PC-9 (cell line): ENCODE results near the gene RO60. TPM values are rescaled to one million over a fixed set of nuclear protein-coding genes. Genes with fewer than 3 reads are reported as not detected.

ENCODE experiments used
- BruUV-seq: library from RNA; stranded (reverse); fragments of 400-500 nt; replicated peaks from 2 replicates; lab custom pipeline; 2021; lab: Mats Ljungman, UMichigan
- CTCF ChIA-PET: fragments of 300-600 bp; sonication (Branson Sonifier 250); formaldehyde crosslinking; loops from one replicate; lab custom pipeline; 2022; ENCODE audit warnings: antibody characterized with exemption; lab: Charles Lee
- POLR2A ChIA-PET: fragments of 300-600 bp; sonication (Branson Sonifier 250); formaldehyde crosslinking; loops from one replicate; lab custom pipeline; 2022; ENCODE audit warnings: antibody characterized with exemption; ENCODE audit not compliant: unreplicated experiment; lab: Charles Lee
- DNase-seq, 2 experiments: peaks; one replicate each; pipeline versions ENCODE4 v3.0.0 to v3.0.0-alpha.2; 2015 to 2022; ENCODE audit warnings: mixed read lengths in 1 of 2
- H2AFZ ChIP-seq: fragments of 200-600 bp; sonication (generic); 2 replicates; pipeline ENCODE4 v1.8.1; 2017; ENCODE audit warnings: antibody characterized with exemption
- H3F3A ChIP-seq: fragments of 200-600 bp; sonication (generic); 2 replicates; pipeline ENCODE4 v1.8.1; 2017; ENCODE audit warnings: antibody characterized with exemption, mild to moderate bottlenecking, low read depth; ENCODE audit not compliant: insufficient read depth
- H3K27ac ChIP-seq: fragments of 200-600 bp; sonication (generic); 2 replicates; pipeline ENCODE4 v1.6.1; 2016; ENCODE audit warnings: mixed run types
- H3K27me3 ChIP-seq: fragments of 200-600 bp; sonication (generic); 2 replicates; pipeline ENCODE4 v1.6.1; 2016; ENCODE audit warnings: low read depth, mixed run types; ENCODE audit not compliant: insufficient read depth
- H3K36me3 ChIP-seq: fragments of 200-600 bp; sonication (generic); 2 replicates; pipeline ENCODE4 v1.6.1; 2016; ENCODE audit warnings: low read depth, mixed run types
- H3K4me1 ChIP-seq: fragments of 200-600 bp; sonication (generic); replicated peaks from 2 replicates; pipeline ENCODE4 v1.6.1; 2016; ENCODE audit warnings: mixed run types; ENCODE audit not compliant: insufficient read depth
- H3K4me2 ChIP-seq: fragments of 200-600 bp; sonication (generic); 2 replicates; pipeline ENCODE4 v1.6.1; 2017; ENCODE audit warnings: mixed run types
- H3K4me3 ChIP-seq: fragments of 200-600 bp; sonication (generic); 2 replicates; pipeline ENCODE4 v1.6.1; 2016; ENCODE audit warnings: mixed run types
- H3K79me2 ChIP-seq: fragments of 200-600 bp; sonication (generic); 2 replicates; pipeline ENCODE4 v1.6.1; 2017; ENCODE audit warnings: low read depth, mixed run types
- H3K9me2 ChIP-seq: fragments of 200-600 bp; sonication (generic); 2 replicates; pipeline ENCODE4 v1.8.1; 2017; ENCODE audit warnings: mild to moderate bottlenecking; ENCODE audit not compliant: insufficient read depth
- H3K9me3 ChIP-seq: fragments of 200-600 bp; sonication (generic); 2 replicates; pipeline ENCODE4 v1.8.1; 2016; ENCODE audit warnings: low read depth; ENCODE audit not compliant: insufficient read depth
- H4K20me1 ChIP-seq: fragments of 200-600 bp; sonication (generic); 2 replicates; pipeline ENCODE4 v1.8.1; 2017; ENCODE audit not compliant: insufficient read depth
- CTCF ChIP-seq: fragments of 200-600 bp; sonication (generic); conservative IDR thresholded peaks from 2 replicates; pipeline ENCODE4 v1.6.1; 2017; ENCODE audit warnings: mixed run types, antibody characterized with exemption, mild to moderate bottlenecking, moderate library complexity
- EZH2 ChIP-seq: fragments of 200-600 bp; sonication (generic); IDR thresholded peaks from 2 replicates; pipeline ENCODE4 v1.8.0; 2017; ENCODE audit warnings: antibody characterized with exemption, low read depth
- intact Hi-C: fragments of 100-400 bp; cut with micrococcal nuclease; formaldehyde crosslinking; loops from one replicate; pipeline ENCODE4 v1.10.0; 2022; ENCODE audit not compliant: unreplicated experiment
- total RNA-seq: library from RNA; stranded (reverse); gene quantifications from 2 replicates; pipeline ENCODE4 v1.2.3, GENCODE V29; 2021

The RO60 gene
- total RNA-seq, 1 experiment from 2014 or later, result 49.2 TPM

GRCh38 chr1:193085263-193085662 is 25.9 kb downstream of the RO60 start:
- TF ChIP-seq EZH2 (no peak), CTCF (no peak)
- Histone ChIP-seq H3K27ac (no peak overlapping the region), H3K79me2 (no peaks in the 10 kb centered on the region), H3K4me3 (no peak overlapping the region), H3K9me3 (no peaks in the 10 kb centered on the region), H3K9me2 (no peaks in the 10 kb centered on the region), H4K20me1 (no peaks in the 10 kb centered on the region), H3K4me2 (no peak overlapping the region), H3F3A (no peaks in the 10 kb centered on the region), H3K4me1 (no peaks in the 10 kb centered on the region), H2AFZ (no peak overlapping the region), H3K36me3 (peaks cover 34% of the 10 kb centered on the region), H3K27me3 (no peaks in the 10 kb centered on the region)
- ChIA-PET POLR2A (interaction anchor here (0.6 kb wide), 1 partner anchor 36 kb away, joined by 4 read pairs; no protein-coding TSS in a partner anchor), CTCF (interaction anchor here (0.7 kb wide), 1 partner anchor 13 kb away, joined by 3 read pairs; no protein-coding TSS in a partner anchor)
- BruUV-seq, result no TSS peak
- intact Hi-C loops, result no loop called here
- DNase-seq, result no peak

GRCh38 chr1:193086342-193086741 is 26.9 kb downstream of the RO60 start:
- DNase-seq, result no peak
- Histone ChIP-seq H3K27ac (no peak overlapping the region), H3K9me2 (no peaks in the 10 kb centered on the region), H4K20me1 (no peaks in the 10 kb centered on the region), H3K4me2 (no peak overlapping the region), H3K36me3 (peaks cover 34% of the 10 kb centered on the region), H3K79me2 (no peaks in the 10 kb centered on the region), H3K4me3 (no peak overlapping the region), H3K4me1 (no peaks in the 10 kb centered on the region), H2AFZ (no peak overlapping the region), H3K27me3 (no peaks in the 10 kb centered on the region), H3F3A (no peaks in the 10 kb centered on the region), H3K9me3 (no peaks in the 10 kb centered on the region)
- CTCF ChIA-PET, result interaction anchor here (0.7 kb wide), 1 partner anchor 152 kb away, joined by 3 read pairs; no protein-coding TSS in a partner anchor
- POLR2A ChIA-PET, result no interaction called here
- TF ChIP-seq CTCF (no peak), EZH2 (no peak)
- no TSS peak for BruUV-seq
- intact Hi-C loops, result no loop called here

- intact Hi-C loops, result no loop called here
- H3K27me3 ChIP-seq, result no peaks in the 10 kb centered on the region
- POLR2A ChIA-PET, result no interaction called here
- H4K20me1 ChIP-seq, result no peaks in the 10 kb centered on the region
- TF ChIP-seq EZH2, result no peak
- no peak for TF ChIP-seq CTCF
- H3K27ac ChIP-seq, result no peak overlapping the region
- H2AFZ ChIP-seq, result no peak overlapping the region
- peaks cover 24% of the 10 kb centered on the region for H3K36me3 ChIP-seq
- H3K9me2 ChIP-seq, result no peaks in the 10 kb centered on the region
- H3K4me2 ChIP-seq, result no peak overlapping the region
- no peaks in the 10 kb centered on the region for H3K4me1 ChIP-seq
- BruUV-seq, result no TSS peak
- H3K9me3 ChIP-seq, result no peaks in the 10 kb centered on the region
- H3F3A ChIP-seq, result no peaks in the 10 kb centered on the region
- H3K4me3 ChIP-seq, result no peak overlapping the region
- H3K79me2 ChIP-seq, result no peaks in the 10 kb centered on the region
- CTCF ChIA-PET, result no interaction called here
- DNase-seq, result no peak
Measured at GRCh38 chr1:193087893-193088292, 28.5 kb downstream of the RO60 start.
